PC-3 (cell line): ENCODE measurements around the gene BCLAF3. TPM values are rescaled to one million over a fixed set of nuclear protein-coding genes. Genes with fewer than 3 reads are reported as not detected.

Experiments
- ATAC-seq: fragments of 200-7000 bp; cut with Tn5 transposase; 2 replicates; pipeline ENCODE4 v1.9.1; 2020; ENCODE audit warnings: mild to moderate bottlenecking, moderate library complexity
- BruUV-seq: library from RNA; stranded (reverse); fragments of 400-500 nt; replicated peaks from 2 replicates; lab custom pipeline; 2021; lab: Mats Ljungman, UMichigan
- CTCF ChIA-PET: fragments of 300-600 bp; sonication (Branson Sonifier 250); formaldehyde crosslinking; loops from one replicate; lab custom pipeline; 2022; ENCODE audit warnings: antibody characterized with exemption; lab: Charles Lee
- POLR2A ChIA-PET: fragments of 300-600 bp; sonication (Branson Sonifier 250); formaldehyde crosslinking; loops from one replicate; lab custom pipeline; 2022; ENCODE audit warnings: antibody characterized with exemption; ENCODE audit not compliant: unreplicated experiment; lab: Charles Lee
- DNase-seq: peaks from one replicate; pipeline ENCODE4 v3.0.0-alpha.2; 2015
- H2AFZ ChIP-seq: fragments of 300-600 bp; sonication (generic); 2 replicates; pipeline ENCODE4 v1.6.0; 2016; ENCODE audit warnings: antibody characterized with exemption, low read length
- H3F3A ChIP-seq: fragments of 300-600 bp; sonication (generic); one replicate; pipeline ENCODE4 v1.6.0; 2017; ENCODE audit warnings: antibody characterized with exemption, low read length, control low read depth, mild to moderate bottlenecking; ENCODE audit not compliant: unreplicated experiment
- H3K27ac ChIP-seq: fragments of 300-600 bp; sonication (generic); 2 replicates; pipeline ENCODE4 v1.5.1; 2016; ENCODE audit warnings: mild to moderate bottlenecking, low read length
- H3K27me3 ChIP-seq: fragments of 300-600 bp; sonication (generic); 2 replicates; pipeline ENCODE4 v1.6.1; 2016; ENCODE audit warnings: low read length, mixed read lengths
- H3K36me3 ChIP-seq: fragments of 300-600 bp; sonication (generic); 2 replicates; pipeline ENCODE4 v1.6.1; 2016; ENCODE audit warnings: low read depth, mixed run types, low read length, mixed read lengths
- H3K4me1 ChIP-seq: fragments of 300-600 bp; sonication (generic); 2 replicates; pipeline ENCODE4 v1.5.1; 2016; ENCODE audit warnings: low read length; ENCODE audit not compliant: insufficient read depth
- H3K4me2 ChIP-seq: fragments of 300-600 bp; sonication (generic); 2 replicates; pipeline ENCODE4 v1.6.0; 2016; ENCODE audit warnings: low read length
- H3K4me3 ChIP-seq: fragments of 300-600 bp; sonication (generic); 2 replicates; pipeline ENCODE4 v1.5.1; 2016; ENCODE audit warnings: mild to moderate bottlenecking, low read length, mixed read lengths
- H3K79me2 ChIP-seq: fragments of 300-600 bp; sonication (generic); 2 replicates; pipeline ENCODE4 v1.6.1; 2017; ENCODE audit warnings: low read length, mixed read lengths
- H3K9ac ChIP-seq: fragments of 300-600 bp; sonication (generic); 2 replicates; pipeline ENCODE4 v1.6.0; 2016; ENCODE audit warnings: mild to moderate bottlenecking, low read length
- H3K9me2 ChIP-seq: fragments of 300-600 bp; sonication (generic); replicated peaks from 2 replicates; pipeline ENCODE4 v1.6.1; 2016; ENCODE audit warnings: mixed run types, low read length, mixed read lengths
- H3K9me3 ChIP-seq: fragments of 300-600 bp; sonication (generic); 2 replicates; pipeline ENCODE4 v1.6.1; 2016; ENCODE audit warnings: low read length, mixed read lengths
- H4K20me1 ChIP-seq: fragments of 300-600 bp; sonication (generic); 2 replicates; pipeline ENCODE4 v1.6.1; 2016; ENCODE audit warnings: low read length, mixed read lengths
- EZH2 ChIP-seq: fragments of 300-600 bp; sonication (generic); IDR thresholded peaks from one replicate; pipeline ENCODE4 v1.6.1; 2017; ENCODE audit warnings: antibody characterized with exemption, mild to moderate bottlenecking, low read length; ENCODE audit not compliant: unreplicated experiment
- EZH2phosphoT487 ChIP-seq: fragments of 300-600 bp; sonication (generic); IDR thresholded peaks from 2 replicates; pipeline ENCODE4 v1.6.1; 2018; ENCODE audit warnings: mild to moderate bottlenecking, antibody characterized with exemption, low read length, borderline replicate concordance
- intact Hi-C: fragments of 100-400 bp; cut with micrococcal nuclease; formaldehyde crosslinking; loops from 2 replicates; pipeline ENCODE4 v1.9.0; 2023
- total RNA-seq: library from RNA; depleted of rRNA; stranded (reverse); fragments of >200 nt; gene quantifications from 2 replicates; pipeline ENCODE4 v1.2.3, GENCODE V29; 2014
- TF ChIP-seq, protein P1 (sequence below): fragments of 300-600 bp; sonication (generic); conservative IDR thresholded peaks from 2 replicates; pipeline ENCODE4 v1.5.1; 2017; ENCODE audit warnings: antibody characterized with exemption, low read depth, mild to moderate bottlenecking, low read length

BCLAF3 gene
- total RNA-seq, 1 experiment from 2014 or later = 6.9 TPM

DNA sequence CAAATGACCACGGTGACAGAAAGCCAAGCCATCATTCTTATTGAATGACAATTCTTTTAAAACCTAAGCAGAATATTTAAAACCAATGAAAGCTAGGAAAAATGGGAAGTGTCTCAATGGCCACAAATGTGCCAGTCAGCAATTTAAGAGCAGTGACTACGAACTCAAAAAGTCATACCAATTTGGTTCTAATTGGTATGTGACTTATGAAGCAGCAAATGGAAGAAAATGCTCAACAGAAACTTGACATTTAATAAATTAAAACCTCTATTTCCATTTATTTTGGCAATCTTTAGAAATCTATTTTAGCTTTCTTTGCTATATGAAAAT, 25.7 kb upstream of the BCLAF3 start:
- Histone ChIP-seq H3K79me2 (no peaks in the 10 kb centered on the region), H3K9me3 (no peaks in the 10 kb centered on the region), H3K9ac (no peak overlapping the region), H3F3A (no peaks in the 10 kb centered on the region), H3K9me2 (no peaks in the 10 kb centered on the region), H4K20me1 (no peaks in the 10 kb centered on the region), H3K4me1 (no peaks in the 10 kb centered on the region), H3K27ac (no peak overlapping the region), H3K36me3 (no peaks in the 10 kb centered on the region), H3K4me2 (no peak overlapping the region), H2AFZ (no peak overlapping the region), H3K4me3 (no peak overlapping the region), H3K27me3 (no peaks in the 10 kb centered on the region)
- no TSS peak for BruUV-seq
- ATAC-seq = no peak
- TF ChIP-seq EZH2phosphoT487 (no peak), EZH2 (no peak)
- TF ChIP-seq, protein P1, sequence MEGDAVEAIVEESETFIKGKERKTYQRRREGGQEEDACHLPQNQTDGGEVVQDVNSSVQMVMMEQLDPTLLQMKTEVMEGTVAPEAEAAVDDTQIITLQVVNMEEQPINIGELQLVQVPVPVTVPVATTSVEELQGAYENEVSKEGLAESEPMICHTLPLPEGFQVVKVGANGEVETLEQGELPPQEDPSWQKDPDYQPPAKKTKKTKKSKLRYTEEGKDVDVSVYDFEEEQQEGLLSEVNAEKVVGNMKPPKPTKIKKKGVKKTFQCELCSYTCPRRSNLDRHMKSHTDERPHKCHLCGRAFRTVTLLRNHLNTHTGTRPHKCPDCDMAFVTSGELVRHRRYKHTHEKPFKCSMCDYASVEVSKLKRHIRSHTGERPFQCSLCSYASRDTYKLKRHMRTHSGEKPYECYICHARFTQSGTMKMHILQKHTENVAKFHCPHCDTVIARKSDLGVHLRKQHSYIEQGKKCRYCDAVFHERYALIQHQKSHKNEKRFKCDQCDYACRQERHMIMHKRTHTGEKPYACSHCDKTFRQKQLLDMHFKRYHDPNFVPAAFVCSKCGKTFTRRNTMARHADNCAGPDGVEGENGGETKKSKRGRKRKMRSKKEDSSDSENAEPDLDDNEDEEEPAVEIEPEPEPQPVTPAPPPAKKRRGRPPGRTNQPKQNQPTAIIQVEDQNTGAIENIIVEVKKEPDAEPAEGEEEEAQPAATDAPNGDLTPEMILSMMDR = no peak
- CTCF ChIA-PET = no interaction called here
- intact Hi-C loops = no loop called here
- POLR2A ChIA-PET = no interaction called here
- DNase-seq = no peak

DNA sequence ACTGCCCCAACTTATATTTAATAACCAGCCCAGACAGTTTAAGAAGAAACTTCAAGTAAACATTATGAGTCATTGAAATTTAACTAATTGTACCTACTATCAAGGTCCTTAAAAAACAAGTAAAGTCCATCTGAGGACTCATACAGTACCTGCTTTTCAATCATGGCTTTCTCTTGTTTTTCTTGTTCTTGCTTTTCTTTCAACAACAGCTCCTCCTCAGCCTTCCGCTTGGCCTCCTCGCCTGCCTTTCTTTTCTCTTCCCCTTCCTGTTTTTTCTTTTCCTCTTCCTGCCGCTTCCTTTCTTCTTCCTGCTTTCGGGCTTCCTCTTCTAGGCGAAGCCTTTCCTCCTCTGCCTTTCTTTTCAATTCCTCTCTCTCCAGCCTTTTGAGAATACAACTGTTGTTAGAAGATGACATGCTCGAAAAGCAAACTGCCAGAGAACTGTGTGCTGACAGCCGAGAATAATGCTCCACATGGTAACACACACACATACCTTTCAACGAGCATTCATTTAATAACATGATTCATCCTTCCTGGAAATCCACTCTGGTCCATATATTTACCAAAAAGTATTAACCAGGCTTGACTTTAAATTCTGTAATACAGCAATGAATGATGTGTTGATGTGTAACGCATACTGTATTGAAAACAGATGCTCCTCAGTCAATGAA, 25.2 kb upstream of the BCLAF3 start:
- ChIA-PET POLR2A (no interaction called here), CTCF (no interaction called here)
- H3K4me3 ChIP-seq = no peak overlapping the region
- no peaks in the 10 kb centered on the region for H3K36me3 ChIP-seq
- H3K4me1 ChIP-seq = no peaks in the 10 kb centered on the region
- DNase-seq (no peak), ATAC-seq (no peak)
- intact Hi-C loops = no loop called here
- no peaks in the 10 kb centered on the region for H4K20me1 ChIP-seq
- H3K4me2 ChIP-seq = no peak overlapping the region
- H3K9ac ChIP-seq = no peak overlapping the region
- H3K79me2 ChIP-seq = no peaks in the 10 kb centered on the region
- BruUV-seq = no TSS peak
- H3F3A ChIP-seq = no peaks in the 10 kb centered on the region
- no peaks in the 10 kb centered on the region for H3K9me2 ChIP-seq
- H2AFZ ChIP-seq = no peak overlapping the region
- no peaks in the 10 kb centered on the region for H3K27me3 ChIP-seq
- H3K27ac ChIP-seq = no peak overlapping the region
- TF ChIP-seq EZH2 = no peak
- TF ChIP-seq, protein P1 = no peak
- no peak for TF ChIP-seq EZH2phosphoT487
- H3K9me3 ChIP-seq = no peaks in the 10 kb centered on the region

DNA sequence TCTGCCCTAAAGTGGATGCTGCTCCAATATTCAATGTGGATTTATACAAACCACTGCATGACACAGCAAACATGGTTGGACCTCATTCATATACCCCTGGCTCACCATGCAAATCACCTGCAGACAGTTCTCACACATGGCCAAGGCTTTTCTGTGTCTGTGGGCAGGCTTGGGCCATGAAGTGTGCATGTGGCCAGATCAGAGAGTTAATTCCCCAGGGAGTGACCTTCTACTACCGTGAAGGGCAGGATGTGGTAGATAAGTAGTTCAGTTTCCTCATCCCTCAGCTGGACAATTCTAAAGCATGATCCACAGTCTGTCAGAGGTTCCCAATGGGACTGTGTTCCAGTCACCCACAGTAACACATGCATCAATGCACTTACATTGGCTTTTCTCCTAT, 24.6 kb upstream of the BCLAF3 start:
- POLR2A ChIA-PET = no interaction called here
- CTCF ChIA-PET = no interaction called here

More for the DNA sequence above, 24.6 kb upstream of the BCLAF3 start:
- no peak overlapping the region for H3K9ac ChIP-seq
- TF ChIP-seq EZH2 = no peak
- TF ChIP-seq, protein P1 = no peak
- TF ChIP-seq EZH2phosphoT487 = no peak
- ATAC-seq = no peak
- H4K20me1 ChIP-seq = no peaks in the 10 kb centered on the region
- no peaks in the 10 kb centered on the region for H3K27me3 ChIP-seq
- no peaks in the 10 kb centered on the region for H3K36me3 ChIP-seq
- intact Hi-C loops = no loop called here
- BruUV-seq = no TSS peak
- no peaks in the 10 kb centered on the region for H3K4me1 ChIP-seq
- no peaks in the 10 kb centered on the region for H3K9me2 ChIP-seq
- H3K4me2 ChIP-seq = no peak overlapping the region
- no peaks in the 10 kb centered on the region for H3K9me3 ChIP-seq
- no peak overlapping the region for H3K4me3 ChIP-seq
- H3F3A ChIP-seq = no peaks in the 10 kb centered on the region
- DNase-seq = no peak
- no peak overlapping the region for H3K27ac ChIP-seq
- H2AFZ ChIP-seq = no peak overlapping the region
- no peaks in the 10 kb centered on the region for H3K79me2 ChIP-seq
